ENCODE data around the gene ADCY6. TPM values are rescaled to one million over a fixed set of nuclear protein-coding genes. Genes with fewer than 3 reads are reported as not detected.
A peak's percentile ranks its signal among the peaks of the same experiment; 100 is the strongest.

ADCY6 gene
- total RNA-seq, 1 donor from 2014 or later = 30.0 TPM

GRCh38 chr12:48786591-48787544, 2.0 kb downstream of the ADCY6 start:
- TF ChIP-seq POLR2AphosphoS5 (IDR thresholded peaks at IDR 0.05; ENCODE audit: insufficient read depth in 1 of 2, low read depth in 1 of 2) = no peak
- no peak for TF ChIP-seq CTCF (IDR thresholded peaks at IDR 0.05)
- TF ChIP-seq POLR2A (IDR thresholded peaks at IDR 0.05) = no peak
- Histone ChIP-seq H3K27me3 (no peaks in the 10 kb centered on the region), H3K36me3 (peaks cover 0 to 5% of the 10 kb centered on the region in 2 donors), H3K4me3 (peak overlapping the region; percentile 81 to 97), H3K9me3 (no peaks in the 10 kb centered on the region), H3K4me1 (peaks cover 43% of the 10 kb centered on the region), H3K27ac (peak overlapping the region; percentile 94)
- peak in 1 of 2 donors; percentile 78 for DNase-seq (ENCODE audit: extremely low spot score in 2 of 2)
- intact Hi-C loops (cut with DNase I) = no loop called here

DNA sequence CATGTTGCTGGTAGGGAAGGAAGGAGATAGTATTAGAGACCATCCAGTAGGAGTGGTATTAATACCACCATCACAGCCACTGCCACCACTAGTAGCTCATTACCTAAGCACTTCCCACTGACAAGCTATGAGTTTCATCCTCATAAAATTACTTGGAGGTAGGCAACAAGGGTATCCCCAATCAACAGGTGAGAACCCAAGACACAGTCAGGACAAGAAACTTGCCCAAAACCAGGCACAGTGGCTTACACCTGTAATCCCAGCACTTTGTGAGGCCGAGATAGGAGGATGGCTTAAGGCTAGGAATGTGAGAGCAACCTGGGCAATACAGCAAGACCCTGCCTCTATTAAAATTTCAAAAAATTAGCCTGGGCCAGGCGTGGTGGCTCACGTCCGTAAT, 5.5 kb downstream of the ADCY6 start:
- intact Hi-C loops (cut with DNase I) = no loop called here
- H3K27ac ChIP-seq = no peak overlapping the region
- H3K27me3 ChIP-seq = no peaks in the 10 kb centered on the region
- no peak for DNase-seq (ENCODE audit: extremely low spot score in 2 of 2)
- TF ChIP-seq POLR2A (IDR thresholded peaks at IDR 0.05) (no peak), CTCF (IDR thresholded peaks at IDR 0.05) (no peak), POLR2AphosphoS5 (IDR thresholded peaks at IDR 0.05; ENCODE audit: insufficient read depth in 1 of 2, low read depth in 1 of 2) (no peak)
- H3K36me3 ChIP-seq = peaks cover 0 to 5% of the 10 kb centered on the region in 2 donors
- H3K9me3 ChIP-seq = no peaks in the 10 kb centered on the region
- H3K4me1 ChIP-seq = peaks cover 60% of the 10 kb centered on the region
- no peak overlapping the region for H3K4me3 ChIP-seq

GRCh38 chr12:48782457-48783395, 6.2 kb downstream of the ADCY6 start:
- no peak for TF ChIP-seq POLR2AphosphoS5 (IDR thresholded peaks at IDR 0.05; ENCODE audit: insufficient read depth in 1 of 2, low read depth in 1 of 2)
- TF ChIP-seq CTCF (IDR thresholded peaks at IDR 0.05) = no peak
- TF ChIP-seq POLR2A (IDR thresholded peaks at IDR 0.05) = no peak
- H3K36me3 ChIP-seq = peaks cover 0 to 5% of the 10 kb centered on the region in 2 donors
- H3K9me3 ChIP-seq = no peaks in the 10 kb centered on the region
- peaks cover 53% of the 10 kb centered on the region for H3K4me1 ChIP-seq
- intact Hi-C loops (cut with DNase I) = no loop called here
- no peaks in the 10 kb centered on the region for H3K27me3 ChIP-seq
- DNase-seq (ENCODE audit: extremely low spot score in 2 of 2) = peak in 1 of 2 donors; percentile 80
- no peak overlapping the region for H3K27ac ChIP-seq
- H3K4me3 ChIP-seq = no peak overlapping the region

GRCh38 chr12:48781750-48782456, 7.0 kb downstream of the ADCY6 start:
- H3K27me3 ChIP-seq = no peaks in the 10 kb centered on the region
- TF ChIP-seq CTCF (IDR thresholded peaks at IDR 0.05) (no peak), POLR2A (IDR thresholded peaks at IDR 0.05) (no peak), POLR2AphosphoS5 (IDR thresholded peaks at IDR 0.05; ENCODE audit: insufficient read depth in 1 of 2, low read depth in 1 of 2) (no peak)
- H3K36me3 ChIP-seq = peaks cover 0 to 5% of the 10 kb centered on the region in 2 donors
- H3K27ac ChIP-seq = peak overlapping the region; percentile 51
- H3K4me3 ChIP-seq = no peak overlapping the region
- H3K4me1 ChIP-seq = peaks cover 45% of the 10 kb centered on the region
- no peaks in the 10 kb centered on the region for H3K9me3 ChIP-seq
- intact Hi-C loops (cut with DNase I) = no loop called here
- DNase-seq (ENCODE audit: extremely low spot score in 2 of 2) = peak in 1 of 2 donors; percentile 72

All from vagina (tissue), 2 donors.